OCI-LY7 (cell line): ENCODE measurements around the gene AMFR. TPM values are rescaled to one million over a fixed set of nuclear protein-coding genes. Genes with fewer than 3 reads are reported as not detected.

ENCODE experiments used
- BruUV-seq: library from RNA; stranded (reverse); fragments of 400-500 nt; replicated peaks from 2 replicates; lab custom pipeline; 2021; lab: Mats Ljungman, UMichigan
- CTCF ChIA-PET: fragments of 300-600 bp; sonication (Branson Sonifier 250); formaldehyde crosslinking; loops from one replicate; lab custom pipeline; 2022; ENCODE audit warnings: antibody characterized with exemption; ENCODE audit not compliant: unreplicated experiment; lab: Charles Lee
- POLR2A ChIA-PET: fragments of 300-600 bp; sonication (Branson Sonifier 250); formaldehyde crosslinking; loops from one replicate; lab custom pipeline; 2022; ENCODE audit warnings: antibody characterized with exemption; lab: Charles Lee
- DNase-seq: peaks from one replicate; pipeline ENCODE4 v3.0.0-alpha.2; 2015; ENCODE audit warnings: low spot score
- H2AFZ ChIP-seq: fragments of 200-600 bp; sonication (generic), shearing (Covaris generic); 2 replicates; pipeline ENCODE4 v1.6.1; 2014; ENCODE audit warnings: mild to moderate bottlenecking, antibody characterized with exemption, low read length, moderate library complexity
- H3K27ac ChIP-seq: fragments of 200-600 bp; sonication (generic); 2 replicates; pipeline ENCODE4 v1.5.1; 2014; ENCODE audit warnings: mixed run types, low read depth, mild to moderate bottlenecking, moderate library complexity, low read length, inconsistent platforms; ENCODE audit not compliant: poor library complexity, severe bottlenecking
- H3K36me3 ChIP-seq: fragments of 200-600 bp; sonication (generic); 2 replicates; pipeline ENCODE4 v1.6.1; 2014; ENCODE audit warnings: mild to moderate bottlenecking, antibody characterized with exemption, low read length, moderate library complexity, mixed read lengths; ENCODE audit not compliant: insufficient read depth
- H3K4me1 ChIP-seq: fragments of 200-600 bp; sonication (generic); 2 replicates; pipeline ENCODE4 v1.5.1; 2014; ENCODE audit warnings: mild to moderate bottlenecking, low read length; ENCODE audit not compliant: insufficient read depth, poor library complexity, severe bottlenecking
- H3K4me2 ChIP-seq: fragments of 200-600 bp; sonication (generic); 2 replicates; pipeline ENCODE4 v1.6.1; 2014; ENCODE audit warnings: mild to moderate bottlenecking, low read length
- H3K4me3 ChIP-seq: fragments of 200-600 bp; sonication (generic); 2 replicates; pipeline ENCODE4 v1.5.1; 2014; ENCODE audit warnings: mild to moderate bottlenecking, low read depth, low read length; ENCODE audit not compliant: poor library complexity, severe bottlenecking
- H3K79me2 ChIP-seq: fragments of 200-600 bp; sonication (generic); 2 replicates; pipeline ENCODE4 v1.6.1; 2016; ENCODE audit warnings: low read depth, mild to moderate bottlenecking, low read length, moderate library complexity, mixed read lengths; ENCODE audit not compliant: insufficient read depth
- H3K9me2 ChIP-seq: fragments of 200-600 bp; sonication (generic); 2 replicates; pipeline ENCODE4 v1.6.1; 2016; ENCODE audit warnings: mild to moderate bottlenecking, low read length, mixed read lengths; ENCODE audit not compliant: insufficient read depth
- H3K9me3 ChIP-seq: fragments of 200-600 bp; sonication (generic); 2 replicates; pipeline ENCODE4 v1.6.1; 2014; ENCODE audit warnings: mild to moderate bottlenecking, mixed run types, low read length, mixed read lengths
- H4K20me1 ChIP-seq: fragments of 200-600 bp; sonication (generic); 2 replicates; pipeline ENCODE4 v1.6.1; 2014; ENCODE audit warnings: mild to moderate bottlenecking, antibody characterized with exemption, low read length, moderate library complexity, mixed read lengths; ENCODE audit not compliant: insufficient read depth
- CTCF ChIP-seq: fragments of 200-600 bp; sonication (generic); conservative IDR thresholded peaks from 2 replicates; pipeline ENCODE4 v1.5.1; 2014; ENCODE audit warnings: mild to moderate bottlenecking, antibody characterized with exemption, low read length, moderate library complexity, mixed read lengths
- EZH2phosphoT487 ChIP-seq: fragments of 200-600 bp; sonication (generic); IDR thresholded peaks from 2 replicates; pipeline ENCODE4 v1.6.1; 2018; ENCODE audit warnings: low read depth, borderline replicate concordance, mild to moderate bottlenecking, mixed run types, antibody characterized with exemption, low read length, moderate library complexity, mixed read lengths
- intact Hi-C: fragments of 100-400 bp; cut with micrococcal nuclease; formaldehyde crosslinking; loops from one replicate; pipeline ENCODE4 v1.10.0; 2022; ENCODE audit not compliant: unreplicated experiment
- total RNA-seq, 2 experiments: library from RNA; depleted of rRNA in 1 of 2; stranded (reverse); fragments of >200 nt in 1 of 2; shearing (Covaris generic) in 1 of 2; gene quantifications; 2 replicates each; pipeline ENCODE4 v1.2.3, GENCODE V29; 2014 to 2022

The AMFR gene
- total RNA-seq, 2 experiments from 2014 or later: 87.7 to 101 TPM

GRCh38 chr16:56421976-56422669, 3.2 kb downstream of the AMFR start:
- peak overlapping the region; percentile 90 for H3K4me2 ChIP-seq
- H3K4me1 ChIP-seq: peaks cover 47% of the 10 kb centered on the region
- no peaks in the 10 kb centered on the region for H3K9me2 ChIP-seq
- no TSS peak for BruUV-seq
- peaks cover 10% of the 10 kb centered on the region for H3K36me3 ChIP-seq
- H3K4me3 ChIP-seq: peak overlapping the region; percentile 88
- intact Hi-C loops: no loop called here
- H3K79me2 ChIP-seq: peaks cover 77% of the 10 kb centered on the region
- peak overlapping the region; percentile 58; the same call in 1 of the 2 replicates for H2AFZ ChIP-seq
- POLR2A ChIA-PET: interaction anchor here (1.0 kb wide), 1 partner anchor 29 kb away, joined by 3 read pairs; the partner anchor contains the start of genes NUDT21 and OGFOD1
- peaks cover 5% of the 10 kb centered on the region; the same call in 1 of the 2 replicates for H4K20me1 ChIP-seq
- TF ChIP-seq CTCF (no peak), EZH2phosphoT487 (no peak)
- H3K9me3 ChIP-seq: no peaks in the 10 kb centered on the region
- CTCF ChIA-PET: no interaction called here
- peak; percentile 43 for DNase-seq
- H3K27ac ChIP-seq: peak overlapping the region; percentile 72

GRCh38 chr16:56421313-56421712, 4.0 kb downstream of the AMFR start:
- peaks cover 10% of the 10 kb centered on the region for H3K36me3 ChIP-seq
- peak overlapping the region; percentile 72 for H3K27ac ChIP-seq
- peaks cover 5% of the 10 kb centered on the region; the same call in 1 of the 2 replicates for H4K20me1 ChIP-seq
- TF ChIP-seq EZH2phosphoT487 (no peak), CTCF (no peak)
- H3K4me2 ChIP-seq: peak overlapping the region; percentile 90
- H3K9me2 ChIP-seq: no peaks in the 10 kb centered on the region
- peaks cover 85% of the 10 kb centered on the region for H3K79me2 ChIP-seq
- no peaks in the 10 kb centered on the region for H3K9me3 ChIP-seq
- BruUV-seq: no TSS peak
- POLR2A ChIA-PET: interaction anchor here (0.7 to 1.0 kb wide), 3 partner anchors 10 to 86 kb away, joined by 3 read pairs; partner anchors contain the start of genes NUDT21 and OGFOD1
- H2AFZ ChIP-seq: no peak overlapping the region
- H3K4me3 ChIP-seq: peak overlapping the region; percentile 88
- CTCF ChIA-PET: no interaction called here
- intact Hi-C loops: no loop called here
- DNase-seq: peak; percentile 52
- peaks cover 49% of the 10 kb centered on the region for H3K4me1 ChIP-seq

GRCh38 chr16:56420613-56421012, 4.7 kb downstream of the AMFR start:
- CTCF ChIA-PET: no interaction called here
- no peak for DNase-seq
- H3K27ac ChIP-seq: peak overlapping the region; percentile 72
- H3K9me2 ChIP-seq: no peaks in the 10 kb centered on the region
- intact Hi-C loops: no loop called here
- peak overlapping the region; percentile 90 for H3K4me2 ChIP-seq
- POLR2A ChIA-PET: interaction anchor here (0.7 to 1.3 kb wide), 5 partner anchors 10 to 86 kb away, joined by 3 to 5 read pairs (median 3); partner anchors contain the start of genes NUDT21 and OGFOD1
- peaks cover 92% of the 10 kb centered on the region for H3K79me2 ChIP-seq
- H4K20me1 ChIP-seq: peaks cover 5% of the 10 kb centered on the region; the same call in 1 of the 2 replicates
- H2AFZ ChIP-seq: no peak overlapping the region
- H3K4me3 ChIP-seq: peak overlapping the region; percentile 88
- H3K36me3 ChIP-seq: peaks cover 10% of the 10 kb centered on the region
- peaks cover 49% of the 10 kb centered on the region for H3K4me1 ChIP-seq
- no TSS peak for BruUV-seq
- H3K9me3 ChIP-seq: no peaks in the 10 kb centered on the region
- TF ChIP-seq CTCF (no peak), EZH2phosphoT487 (no peak)
